Measurements from ENCODE around the gene ZNRD2.

ZNRD2 gene

DNA sequence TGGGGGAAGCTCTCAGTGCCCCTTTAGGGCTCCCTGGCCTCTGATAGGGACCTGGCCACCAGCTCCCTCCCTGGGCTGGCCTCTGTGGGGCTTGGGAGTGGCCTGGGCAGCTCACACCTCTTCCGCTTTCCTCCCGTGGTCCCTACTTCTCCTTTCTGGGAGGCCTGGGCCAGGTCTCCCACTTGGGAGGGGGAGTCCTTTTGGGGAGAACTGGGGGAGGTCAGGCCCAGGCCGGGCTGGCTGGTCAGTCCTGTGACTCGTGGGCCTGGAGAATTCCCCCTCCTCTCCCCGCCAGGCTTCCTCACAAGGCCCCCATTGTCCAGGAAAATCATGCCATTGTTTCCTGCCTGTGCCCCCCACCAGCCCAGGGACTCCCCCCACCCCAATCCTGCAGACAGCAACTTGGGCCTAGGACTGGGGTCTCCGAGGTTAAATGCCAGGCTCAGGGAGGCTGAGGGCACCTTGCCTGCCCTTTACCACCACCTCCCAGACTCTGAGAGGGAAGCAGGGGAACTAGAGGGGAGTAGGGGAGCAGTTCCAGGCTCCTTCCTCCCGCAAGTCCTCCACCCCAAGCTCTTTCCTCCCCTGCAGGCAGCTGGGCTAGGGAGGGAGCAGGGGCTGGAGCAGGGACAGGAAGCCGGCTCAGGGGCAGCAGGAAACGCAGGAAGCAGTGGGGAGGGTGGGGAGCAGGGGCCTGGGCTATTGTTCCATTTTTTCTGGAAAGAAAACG lies 40.9 kb downstream of the ZNRD2 start:
- TF ChIP-seq, protein P1, sequence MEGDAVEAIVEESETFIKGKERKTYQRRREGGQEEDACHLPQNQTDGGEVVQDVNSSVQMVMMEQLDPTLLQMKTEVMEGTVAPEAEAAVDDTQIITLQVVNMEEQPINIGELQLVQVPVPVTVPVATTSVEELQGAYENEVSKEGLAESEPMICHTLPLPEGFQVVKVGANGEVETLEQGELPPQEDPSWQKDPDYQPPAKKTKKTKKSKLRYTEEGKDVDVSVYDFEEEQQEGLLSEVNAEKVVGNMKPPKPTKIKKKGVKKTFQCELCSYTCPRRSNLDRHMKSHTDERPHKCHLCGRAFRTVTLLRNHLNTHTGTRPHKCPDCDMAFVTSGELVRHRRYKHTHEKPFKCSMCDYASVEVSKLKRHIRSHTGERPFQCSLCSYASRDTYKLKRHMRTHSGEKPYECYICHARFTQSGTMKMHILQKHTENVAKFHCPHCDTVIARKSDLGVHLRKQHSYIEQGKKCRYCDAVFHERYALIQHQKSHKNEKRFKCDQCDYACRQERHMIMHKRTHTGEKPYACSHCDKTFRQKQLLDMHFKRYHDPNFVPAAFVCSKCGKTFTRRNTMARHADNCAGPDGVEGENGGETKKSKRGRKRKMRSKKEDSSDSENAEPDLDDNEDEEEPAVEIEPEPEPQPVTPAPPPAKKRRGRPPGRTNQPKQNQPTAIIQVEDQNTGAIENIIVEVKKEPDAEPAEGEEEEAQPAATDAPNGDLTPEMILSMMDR (IDR thresholded peaks at IDR 0.05; ENCODE audit: poor library complexity, severe bottlenecking), result no peak
- DNase-seq (ENCODE audit: low spot score) (no peak), ATAC-seq (ENCODE audit: low read depth) (no peak)
- Histone ChIP-seq H3K36me3 (ENCODE audit: low read depth) (peaks cover 12% of the 10 kb centered on the region), H3K4me1 (ENCODE audit: insufficient read depth, poor library complexity, severe bottlenecking) (no peaks in the 10 kb centered on the region), H3K27me3 (ENCODE audit: insufficient read depth, poor library complexity, severe bottlenecking) (no peaks in the 10 kb centered on the region), H3K9me3 (ENCODE audit: severe bottlenecking) (no peaks in the 10 kb centered on the region), H3K4me3 (ENCODE audit: severe bottlenecking) (no peak overlapping the region), H3K27ac (ENCODE audit: poor library complexity, severe bottlenecking) (no peak overlapping the region)

DNA sequence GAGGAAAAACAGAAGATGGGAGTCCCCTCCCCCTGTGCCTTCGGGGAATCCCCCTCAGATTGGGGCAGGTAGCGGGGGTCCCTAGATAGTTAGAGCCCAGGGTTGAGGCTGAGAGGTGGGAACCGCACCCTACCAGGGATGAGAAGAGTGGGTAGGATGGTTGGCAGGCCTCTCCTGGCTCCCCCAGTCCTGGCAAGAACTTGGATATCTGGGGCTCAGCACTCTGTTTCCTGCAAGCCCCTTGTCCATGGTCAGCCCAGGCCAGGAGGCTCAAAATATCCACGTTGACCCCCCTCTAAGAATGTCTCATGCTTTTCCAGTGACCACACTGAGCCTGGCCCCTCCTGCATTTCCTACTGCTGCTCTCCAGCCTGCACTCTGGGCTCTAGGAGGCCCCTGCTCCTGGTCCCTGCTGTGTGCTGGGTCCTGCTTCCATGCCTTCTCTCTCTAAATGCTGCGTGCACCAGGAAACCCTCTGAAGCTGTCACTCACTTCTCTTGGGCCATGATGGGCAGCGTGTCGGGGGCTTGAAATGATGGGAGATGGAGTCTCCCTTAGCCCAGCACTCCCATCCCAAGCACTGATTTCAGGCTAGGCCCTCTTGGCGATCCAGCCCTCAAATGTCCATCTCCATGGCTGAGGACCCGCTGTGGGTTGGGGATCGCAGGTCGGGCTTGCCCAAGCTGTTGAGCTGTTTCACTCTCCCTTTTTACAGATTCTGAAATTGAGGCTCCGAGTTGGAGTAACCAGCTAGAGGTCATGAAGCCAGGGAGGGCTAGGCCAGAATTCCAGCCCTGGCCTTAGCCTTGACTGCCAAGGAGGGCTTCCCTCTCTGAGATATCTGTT lies 41.7 kb downstream of the ZNRD2 start:
- ATAC-seq (ENCODE audit: low read depth), result no peak
- Histone ChIP-seq H3K27ac (ENCODE audit: poor library complexity, severe bottlenecking) (no peak overlapping the region), H3K36me3 (ENCODE audit: low read depth) (peaks cover 4% of the 10 kb centered on the region; the same call in 1 of the 2 replicates)

DNA sequence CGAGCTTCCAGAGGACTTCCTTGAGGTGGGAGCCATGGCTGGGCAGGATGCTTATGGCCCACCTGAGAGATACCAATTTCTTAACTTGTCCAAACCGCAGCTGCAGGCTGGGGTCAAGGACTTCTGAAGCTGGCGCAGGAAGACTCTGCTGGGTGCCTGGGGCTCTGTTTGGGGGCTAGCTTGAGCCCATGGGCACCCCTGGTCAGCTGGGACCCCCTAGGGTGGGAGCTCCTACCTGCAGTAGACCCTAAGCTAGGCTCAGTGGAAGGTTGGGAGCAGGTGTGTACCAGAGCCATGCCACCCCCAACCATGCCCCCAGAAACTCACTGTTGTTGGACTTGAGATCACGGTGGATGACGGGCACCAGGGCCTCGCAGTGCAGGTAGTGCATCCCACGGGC lies 42.4 kb downstream of the ZNRD2 start:
- H3K4me1 ChIP-seq (ENCODE audit: insufficient read depth, poor library complexity, severe bottlenecking), result no peaks in the 10 kb centered on the region
- no peak for ATAC-seq (ENCODE audit: low read depth)
- peak overlapping the region; percentile 81 for H3K27ac ChIP-seq (ENCODE audit: poor library complexity, severe bottlenecking)
- TF ChIP-seq, protein P1 (IDR thresholded peaks at IDR 0.05; ENCODE audit: poor library complexity, severe bottlenecking), result no peak
- DNase-seq (ENCODE audit: low spot score), result no peak
- H3K36me3 ChIP-seq (ENCODE audit: low read depth), result 0 out of 2 replicates have a peak, but pooled peaks cover 4% of the 10 kb centered on the region
- peak overlapping the region; percentile 54 for H3K4me3 ChIP-seq (ENCODE audit: severe bottlenecking)
- no peaks in the 10 kb centered on the region for H3K9me3 ChIP-seq (ENCODE audit: severe bottlenecking)
- no peaks in the 10 kb centered on the region for H3K27me3 ChIP-seq (ENCODE audit: insufficient read depth, poor library complexity, severe bottlenecking)

More for the DNA sequence above, 41.7 kb downstream of the ZNRD2 start:
- Histone ChIP-seq H3K4me1 (ENCODE audit: insufficient read depth, poor library complexity, severe bottlenecking) (no peaks in the 10 kb centered on the region), H3K9me3 (ENCODE audit: severe bottlenecking) (no peaks in the 10 kb centered on the region), H3K4me3 (ENCODE audit: severe bottlenecking) (no peak overlapping the region), H3K27me3 (ENCODE audit: insufficient read depth, poor library complexity, severe bottlenecking) (no peaks in the 10 kb centered on the region)
- TF ChIP-seq, protein P1 (IDR thresholded peaks at IDR 0.05; ENCODE audit: poor library complexity, severe bottlenecking), result no peak
- no peak for DNase-seq (ENCODE audit: low spot score)

DNA sequence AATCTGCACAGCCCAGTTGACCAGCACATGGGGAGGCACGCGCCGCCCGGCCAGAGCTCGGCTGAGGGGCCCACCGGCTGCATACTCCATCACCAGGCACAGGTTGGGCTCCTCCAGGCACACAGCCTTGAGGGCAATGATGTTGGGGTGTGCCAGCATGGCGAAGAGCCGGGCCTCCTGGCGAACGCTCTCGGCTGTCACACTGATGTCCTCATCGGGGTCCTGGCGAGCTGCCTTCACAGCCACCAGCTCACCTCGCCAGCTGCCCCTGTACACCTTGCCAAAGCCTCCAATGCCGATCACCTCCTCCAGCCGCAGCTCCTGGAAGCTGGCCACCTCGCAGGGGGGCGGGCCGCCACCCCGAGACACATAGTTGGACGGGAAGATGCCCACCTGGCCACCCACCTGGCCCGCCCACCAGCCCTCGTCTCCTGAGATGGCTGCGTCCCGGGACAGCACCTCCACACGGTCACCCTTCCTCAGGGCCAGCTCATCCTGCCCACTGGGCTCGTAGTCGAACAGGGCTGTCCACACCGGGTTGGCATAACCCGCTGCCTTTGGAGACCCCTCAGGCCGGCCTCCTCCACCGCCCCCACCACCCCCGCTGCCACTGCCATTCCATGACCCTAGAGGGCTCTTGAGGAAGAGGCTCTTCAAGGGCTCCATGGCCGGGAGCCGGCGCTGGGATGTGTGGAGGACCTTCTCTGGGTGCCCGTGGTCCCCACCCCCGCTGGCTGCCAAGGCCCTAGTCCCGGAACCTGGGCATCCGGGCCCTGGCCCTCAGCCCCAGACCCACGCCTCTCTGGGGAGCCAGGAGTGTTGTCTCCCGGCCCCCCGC lies 43.0 kb downstream of the ZNRD2 start:
- TF ChIP-seq, protein P1 (IDR thresholded peaks at IDR 0.05; ENCODE audit: poor library complexity, severe bottlenecking), result no peak
- Histone ChIP-seq H3K4me1 (ENCODE audit: insufficient read depth, poor library complexity, severe bottlenecking) (no peaks in the 10 kb centered on the region), H3K27ac (ENCODE audit: poor library complexity, severe bottlenecking) (peak overlapping the region; percentile 81), H3K27me3 (ENCODE audit: insufficient read depth, poor library complexity, severe bottlenecking) (no peaks in the 10 kb centered on the region), H3K36me3 (ENCODE audit: low read depth) (peaks cover 5% of the 10 kb centered on the region; the same call in 1 of the 2 replicates), H3K4me3 (ENCODE audit: severe bottlenecking) (peak overlapping the region; percentile 54), H3K9me3 (ENCODE audit: severe bottlenecking) (no peaks in the 10 kb centered on the region)
- ATAC-seq (ENCODE audit: low read depth), result peak; percentile 0; the same call in 2 of the 3 replicates
- no peak for DNase-seq (ENCODE audit: low spot score)
